Measurements from ENCODE around the gene TIE1. TPM values are rescaled to one million over a fixed set of nuclear protein-coding genes. Genes with fewer than 3 reads are reported as not detected.

Gene TIE1
- total and polyA plus RNA-seq, 2 donors (not counting 3 experiments of a cell fraction or from before 2014, with no cell fraction given): 531 to 620 TPM

DNA sequence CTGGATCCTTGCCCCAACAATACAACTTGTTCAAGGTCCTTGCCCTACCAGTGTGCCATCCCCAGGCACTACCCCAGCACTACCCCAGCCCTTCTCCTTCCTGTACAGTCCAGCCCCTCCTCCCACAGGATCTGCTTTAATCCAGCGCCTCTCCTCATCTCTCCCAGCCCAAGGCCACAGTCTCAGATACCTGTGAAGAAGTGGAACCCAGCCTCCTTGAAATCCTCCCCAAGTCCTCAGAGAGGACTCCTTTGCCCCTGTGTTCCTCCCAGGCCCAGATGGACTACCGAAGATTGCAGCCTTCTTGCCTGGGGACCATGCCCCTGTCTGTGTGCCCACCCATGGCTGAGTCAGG, 51.5 kb downstream of the TIE1 start:
- no peaks in the 10 kb centered on the region for H3K9me1 ChIP-seq (replicated peaks; ENCODE audit: control insufficient read depth, extremely low read depth, insufficient read depth, low read length)
- TF ChIP-seq GATA2 (IDR thresholded peaks at IDR 0.05; ENCODE audit: insufficient read depth, insufficient read length, low read depth, low read length) (no peak), FOS (IDR thresholded peaks at IDR 0.05; ENCODE audit: borderline replicate concordance, insufficient read depth, low read length) (no peak), POLR2AphosphoS5 (IDR thresholded peaks at IDR 0.05; ENCODE audit: insufficient read depth, low read depth, low read length) (no peak), CTCF (IDR thresholded peaks at IDR 0.05; ENCODE audit: extremely low read depth in 1 of 2, insufficient read depth in 1 of 2, low read depth in 1 of 2, low read length in 2 of 2) (no peak), POLR2A (IDR thresholded peaks at IDR 0.05; ENCODE audit: low read depth, low read length) (no peak), MYC (IDR thresholded peaks at IDR 0.05; ENCODE audit: low read depth, low read length) (no peak), JUN (IDR thresholded peaks at IDR 0.05; ENCODE audit: borderline replicate concordance, insufficient read depth, insufficient read length, low read depth) (no peak), EZH2 (IDR thresholded peaks at IDR 0.05; ENCODE audit: borderline replicate concordance, low read depth, low read length, severe bottlenecking) (no peak), MAX (IDR thresholded peaks at IDR 0.05; ENCODE audit: insufficient read depth, insufficient read length) (no peak)
- POLR2A ChIA-PET: no interaction called here
- FAIRE-seq (no peak), DNase-seq (ENCODE audit: low read depth, low spot score) (no peak)
- dilution Hi-C loops (cut with MboI; ENCODE audit: extremely low pct_ligation_motif_present, low sequenced_read_pairs) (no loop called here), intact Hi-C loops (cut with micrococcal nuclease) (no loop called here)
- no peak overlapping the region for H3K4me2 ChIP-seq (ENCODE audit: insufficient read depth, low read length)
- H3K79me2 ChIP-seq (ENCODE audit: control insufficient read depth, insufficient read depth, low read length): no peaks in the 10 kb centered on the region
- peaks cover 3% of the 10 kb centered on the region for H3K4me1 ChIP-seq (ENCODE audit: control insufficient read depth, extremely low read depth, insufficient read depth, low read length)
- CTCF ChIA-PET: no interaction called here
- no peak overlapping the region for H3K4me3 ChIP-seq (replicated peaks in 1 of 3; ENCODE audit: insufficient read depth in 1 of 3, low read depth in 1 of 3, low read length in 3 of 3)
- H3K27me3 ChIP-seq (ENCODE audit: control insufficient read depth in 2 of 2, insufficient read depth in 2 of 2, low read length in 2 of 2): no peaks in the 10 kb centered on the region
- H4K20me1 ChIP-seq (replicated peaks; ENCODE audit: control insufficient read depth, extremely low read depth, insufficient read depth, low read length): no peaks in the 10 kb centered on the region
- no peaks in the 10 kb centered on the region for H3K36me3 ChIP-seq (ENCODE audit: control insufficient read depth in 2 of 2, extremely low read depth in 1 of 2, insufficient read depth in 2 of 2, low read length in 2 of 2)
- no peak overlapping the region for H2AFZ ChIP-seq (ENCODE audit: low read depth, low read length)
- no peak overlapping the region for H3K27ac ChIP-seq (ENCODE audit: insufficient read depth, low read depth, low read length)
- no peaks in the 10 kb centered on the region for H3K9me3 ChIP-seq (replicated peaks; ENCODE audit: control insufficient read depth, insufficient read depth, low read length)
- no TSS peak for BruUV-seq (replicated peaks)
- H3K9ac ChIP-seq (replicated peaks; ENCODE audit: extremely low read depth, insufficient read depth, low read length): no peak overlapping the region
